Memory B cell (primary cell): ENCODE data around the gene ZNF451.

ENCODE experiments used
- ATAC-seq: fragments of 150-1000 bp; cut with Tn5 transposase; 2 replicates; pipeline ENCODE4 v1.10.0; 2021; ENCODE audit warnings: low read depth, mild to moderate bottlenecking, moderate library complexity
- DNase-seq, 2 donors: peaks; one replicate each; pipeline ENCODE4 v3.0.0; 2022; ENCODE audit warnings: low spot score in 2 of 2
- H3K27ac Mint-ChIP-seq: one replicate; pipeline ENCODE4 v1.8.0; 2022; ENCODE audit warnings: mild to moderate bottlenecking, moderate library complexity, mixed read lengths
- H3K27me3 Mint-ChIP-seq: one replicate; pipeline ENCODE4 v1.8.0; 2022; ENCODE audit warnings: mixed read lengths
- H3K36me3 Mint-ChIP-seq: one replicate; pipeline ENCODE4 v1.8.0; 2022; ENCODE audit warnings: mild to moderate bottlenecking, mixed read lengths
- H3K4me1 Mint-ChIP-seq: one replicate; pipeline ENCODE4 v1.8.0; 2022; ENCODE audit warnings: mixed read lengths
- H3K4me3 Mint-ChIP-seq: one replicate; pipeline ENCODE4 v1.8.0; 2022; ENCODE audit warnings: mild to moderate bottlenecking, moderate library complexity, mixed read lengths
- H3K9me3 Mint-ChIP-seq: one replicate; pipeline ENCODE4 v1.8.0; 2022; ENCODE audit warnings: mixed read lengths

Gene ZNF451

DNA sequence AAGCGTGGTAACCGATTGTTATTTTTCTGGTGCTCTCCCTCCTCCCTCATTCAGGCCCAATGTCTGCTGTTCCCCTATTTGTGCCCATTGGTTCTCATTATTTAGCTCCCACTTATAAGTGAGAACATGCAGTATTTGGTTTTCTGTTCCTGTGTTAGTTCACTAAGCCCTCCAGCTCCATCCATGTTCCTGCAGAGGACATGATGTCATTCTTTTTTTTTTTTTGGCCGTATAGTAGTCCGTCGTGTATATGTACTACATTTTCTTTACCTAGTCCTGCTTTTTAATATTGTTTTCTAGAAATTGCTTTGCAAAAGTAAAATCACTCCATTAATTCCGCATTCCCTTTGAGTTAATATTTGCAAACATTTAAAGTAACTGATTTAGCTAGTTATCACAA is 23.1 kb downstream of the ZNF451 start:
- peaks cover 14% of the 10 kb centered on the region for H3K4me1 Mint-ChIP-seq
- no peak overlapping the region for H3K27ac Mint-ChIP-seq

DNA sequence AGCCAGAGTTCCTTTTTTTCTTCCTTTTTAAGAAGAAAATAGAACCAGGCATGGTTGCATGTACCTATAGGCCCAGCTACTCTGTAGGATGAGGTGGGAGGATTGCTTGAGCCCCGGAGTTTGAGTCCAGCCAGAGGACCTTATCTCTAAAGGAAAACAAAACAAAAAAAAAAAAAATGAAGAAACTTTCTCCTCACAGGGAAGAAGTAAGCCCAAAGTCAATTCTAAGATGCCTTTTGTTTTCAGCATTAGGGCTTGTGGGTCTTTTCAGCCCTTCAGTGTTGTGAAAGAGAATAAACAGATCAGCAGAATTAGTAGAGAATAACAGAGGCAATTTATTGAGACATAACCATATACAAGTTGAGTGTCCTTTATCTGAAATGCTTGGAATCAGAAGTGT is 26.8 kb downstream of the ZNF451 start:
- Mint-ChIP-seq H3K36me3 (peaks cover 19% of the 10 kb centered on the region), H3K27me3 (no peaks in the 10 kb centered on the region), H3K4me3 (no peak overlapping the region), H3K9me3 (no peaks in the 10 kb centered on the region), H3K4me1 (peaks cover 12% of the 10 kb centered on the region), H3K27ac (no peak overlapping the region)
- ATAC-seq = no peak
- no peak for DNase-seq

More for the DNA sequence above, 23.1 kb downstream of the ZNF451 start:
- no peak for DNase-seq
- no peak for ATAC-seq
- no peak overlapping the region for H3K4me3 Mint-ChIP-seq
- peaks cover 13% of the 10 kb centered on the region for H3K36me3 Mint-ChIP-seq
- H3K27me3 Mint-ChIP-seq = no peaks in the 10 kb centered on the region
- no peaks in the 10 kb centered on the region for H3K9me3 Mint-ChIP-seq

DNA sequence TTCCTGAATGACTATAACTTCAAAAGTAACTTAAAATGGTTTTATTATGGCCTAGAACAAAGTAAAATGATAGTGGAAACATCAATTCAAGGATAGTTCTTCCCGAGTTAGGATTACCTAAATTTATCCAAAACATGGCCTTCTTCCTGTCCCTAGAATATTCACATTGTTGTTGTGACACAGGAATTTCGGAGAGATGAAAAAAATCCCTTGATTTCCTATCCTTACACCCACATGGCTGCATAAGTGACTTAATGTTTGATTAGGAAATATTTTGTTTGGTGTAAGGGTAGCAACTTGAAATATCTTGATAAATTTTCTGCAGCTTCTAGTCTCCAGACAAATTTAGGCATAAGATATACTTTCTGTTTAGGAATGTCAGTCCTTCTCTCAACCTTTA is 27.8 kb downstream of the ZNF451 start:
- DNase-seq = no peak
- peaks cover 12% of the 10 kb centered on the region for H3K4me1 Mint-ChIP-seq
- no peak overlapping the region for H3K27ac Mint-ChIP-seq
- H3K27me3 Mint-ChIP-seq = no peaks in the 10 kb centered on the region
- no peaks in the 10 kb centered on the region for H3K9me3 Mint-ChIP-seq
- H3K36me3 Mint-ChIP-seq = peaks cover 26% of the 10 kb centered on the region
- ATAC-seq = no peak
- no peak overlapping the region for H3K4me3 Mint-ChIP-seq

DNA sequence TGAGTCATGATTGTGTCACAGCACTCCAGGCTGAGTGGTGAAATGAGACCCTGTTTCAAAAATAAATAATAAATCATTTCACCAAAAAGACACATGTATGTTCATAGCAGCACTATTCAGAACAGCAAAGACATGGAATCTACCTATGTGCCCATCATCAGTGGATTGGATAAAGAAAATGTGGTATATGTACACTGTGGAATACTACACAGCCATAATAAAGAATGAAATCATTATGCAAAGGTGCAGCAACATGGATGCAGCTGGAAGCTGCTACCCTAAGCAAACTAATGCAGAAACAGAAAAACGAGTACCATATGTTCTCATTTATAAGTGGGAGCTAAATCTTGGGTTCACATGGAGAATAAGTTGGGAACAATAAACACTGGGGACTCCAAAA is 33.1 kb downstream of the ZNF451 start:
- Mint-ChIP-seq H3K27ac (no peak overlapping the region), H3K27me3 (no peaks in the 10 kb centered on the region), H3K4me1 (peaks cover 9% of the 10 kb centered on the region), H3K36me3 (peaks cover 18% of the 10 kb centered on the region), H3K4me3 (no peak overlapping the region), H3K9me3 (no peaks in the 10 kb centered on the region)
- ATAC-seq (no peak), DNase-seq (no peak)

DNA sequence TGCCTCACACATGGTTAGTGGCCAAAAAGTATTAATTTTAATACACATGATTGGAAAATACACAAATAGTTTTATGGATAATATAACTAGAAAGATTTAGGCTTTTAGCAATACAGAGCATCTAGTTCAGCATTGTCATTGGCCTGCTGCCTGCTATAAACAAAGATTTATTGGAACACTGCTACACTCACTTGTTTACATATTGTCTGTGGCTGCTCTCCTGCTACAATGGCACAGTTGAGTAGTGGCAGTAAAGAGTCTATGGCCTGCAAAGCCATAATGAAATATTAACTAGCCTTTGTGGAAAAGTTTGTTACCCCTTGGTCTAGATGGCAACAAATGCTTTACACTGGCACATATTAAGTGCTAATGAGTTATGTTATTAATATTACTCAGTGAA is 37.8 kb downstream of the ZNF451 start:
- peaks cover 8% of the 10 kb centered on the region for H3K36me3 Mint-ChIP-seq
- H3K4me3 Mint-ChIP-seq = no peak overlapping the region
- no peaks in the 10 kb centered on the region for H3K4me1 Mint-ChIP-seq
- ATAC-seq (no peak), DNase-seq (no peak)
- no peak overlapping the region for H3K27ac Mint-ChIP-seq
- H3K27me3 Mint-ChIP-seq = no peaks in the 10 kb centered on the region
- no peaks in the 10 kb centered on the region for H3K9me3 Mint-ChIP-seq

DNA sequence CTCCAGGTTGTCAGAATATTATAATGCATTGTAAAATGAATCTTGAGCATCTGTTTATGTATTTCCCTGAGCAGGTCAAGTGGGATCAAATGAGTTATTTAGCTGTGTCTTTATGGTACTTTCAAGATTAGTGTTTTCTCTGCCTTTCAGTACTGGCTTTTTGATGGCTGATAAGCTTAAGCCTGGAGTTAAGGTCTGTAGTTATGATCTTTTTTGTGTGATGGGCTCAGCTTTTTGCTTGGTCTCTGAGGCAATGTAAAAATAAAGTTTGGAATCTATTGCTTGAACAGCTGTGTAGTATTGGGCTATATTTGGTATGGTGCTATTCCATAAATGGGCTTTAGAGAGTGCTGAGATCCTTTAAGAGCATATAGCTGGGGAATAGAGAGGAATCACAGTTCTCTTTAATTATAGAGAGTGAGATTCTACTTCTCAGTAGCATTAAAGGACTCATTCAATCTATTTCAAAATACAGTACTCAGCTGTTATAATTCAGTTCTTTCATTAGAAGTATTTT is 40.7 kb downstream of the ZNF451 start:
- peaks cover 19% of the 10 kb centered on the region for H3K36me3 Mint-ChIP-seq

DNA sequence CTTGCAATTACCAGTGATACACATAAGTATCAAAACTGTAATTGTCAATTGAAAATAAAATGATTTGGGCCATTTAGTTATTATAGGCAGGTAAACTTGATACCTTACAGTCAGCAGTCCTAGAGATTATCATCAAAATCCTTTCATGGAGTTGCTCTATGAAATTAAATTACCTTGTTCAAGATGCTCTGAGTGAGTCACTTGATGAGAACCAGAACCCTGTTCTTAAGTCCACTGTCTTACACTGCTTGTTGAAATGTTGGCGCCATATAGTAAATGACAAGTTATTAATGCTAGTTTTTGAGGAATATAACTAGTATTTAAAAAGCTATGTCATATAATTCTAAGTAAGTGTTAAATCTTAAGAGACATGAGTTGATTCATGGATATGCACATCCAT is 45.0 kb downstream of the ZNF451 start:
- ATAC-seq = no peak
- Mint-ChIP-seq H3K4me3 (no peak overlapping the region), H3K27me3 (no peaks in the 10 kb centered on the region), H3K9me3 (no peaks in the 10 kb centered on the region), H3K36me3 (peaks cover 26% of the 10 kb centered on the region), H3K4me1 (no peaks in the 10 kb centered on the region), H3K27ac (no peak overlapping the region)
- no peak for DNase-seq

More for the DNA sequence above, 40.7 kb downstream of the ZNF451 start:
- Mint-ChIP-seq H3K9me3 (no peaks in the 10 kb centered on the region), H3K27ac (no peak overlapping the region), H3K27me3 (no peaks in the 10 kb centered on the region), H3K4me1 (no peaks in the 10 kb centered on the region), H3K4me3 (no peak overlapping the region)
- DNase-seq = no peak
- ATAC-seq = no peak

DNA sequence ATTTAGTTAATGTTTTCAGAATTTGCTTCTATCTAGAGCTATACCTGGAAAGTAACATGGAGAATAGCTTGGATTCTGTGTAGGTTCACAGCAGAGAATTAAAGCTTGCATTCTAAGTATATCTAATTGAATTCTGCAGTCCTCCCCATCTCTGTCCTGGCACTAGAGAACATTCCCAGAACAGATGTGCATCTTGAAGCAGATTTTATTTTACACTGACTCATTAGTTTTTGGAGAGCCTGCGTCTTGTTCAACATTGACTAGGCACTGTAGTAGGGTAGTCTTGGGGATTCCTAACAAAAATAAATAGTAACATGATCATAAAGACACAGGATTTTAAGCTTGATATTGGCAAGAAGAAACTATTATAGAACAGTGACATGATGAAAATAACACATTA is 45.9 kb downstream of the ZNF451 start:
- DNase-seq = no peak
- peak overlapping the region; percentile 49 for H3K27ac Mint-ChIP-seq
- no peak for ATAC-seq
- no peaks in the 10 kb centered on the region for H3K27me3 Mint-ChIP-seq
- no peaks in the 10 kb centered on the region for H3K4me1 Mint-ChIP-seq
- no peak overlapping the region for H3K4me3 Mint-ChIP-seq
- H3K9me3 Mint-ChIP-seq = no peaks in the 10 kb centered on the region
- peaks cover 26% of the 10 kb centered on the region for H3K36me3 Mint-ChIP-seq

DNA sequence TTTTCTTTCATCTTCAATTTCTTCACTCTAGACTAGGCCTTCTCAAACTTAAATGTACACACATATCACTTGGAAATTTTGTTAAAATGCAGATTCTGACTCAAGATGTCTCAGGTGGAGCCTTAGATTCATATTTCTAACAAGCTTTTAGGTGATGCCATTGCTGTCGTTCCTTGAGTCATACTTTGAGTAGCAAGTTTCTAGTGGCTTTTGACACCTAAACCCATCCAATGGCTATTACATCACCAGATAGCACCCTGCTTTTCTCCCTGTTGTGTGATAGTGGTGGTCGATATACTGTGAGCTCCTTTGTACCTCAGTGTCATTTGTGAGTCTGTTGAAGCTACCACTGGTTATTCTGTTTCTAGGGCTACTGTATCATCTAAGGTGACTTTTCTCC is 47.4 kb downstream of the ZNF451 start:
- H3K9me3 Mint-ChIP-seq = peaks cover 2% of the 10 kb centered on the region
- no peaks in the 10 kb centered on the region for H3K27me3 Mint-ChIP-seq
- peaks cover 31% of the 10 kb centered on the region for H3K36me3 Mint-ChIP-seq
- ATAC-seq = no peak
- DNase-seq = no peak
- H3K4me3 Mint-ChIP-seq = no peak overlapping the region
- no peaks in the 10 kb centered on the region for H3K4me1 Mint-ChIP-seq
- no peak overlapping the region for H3K27ac Mint-ChIP-seq

DNA sequence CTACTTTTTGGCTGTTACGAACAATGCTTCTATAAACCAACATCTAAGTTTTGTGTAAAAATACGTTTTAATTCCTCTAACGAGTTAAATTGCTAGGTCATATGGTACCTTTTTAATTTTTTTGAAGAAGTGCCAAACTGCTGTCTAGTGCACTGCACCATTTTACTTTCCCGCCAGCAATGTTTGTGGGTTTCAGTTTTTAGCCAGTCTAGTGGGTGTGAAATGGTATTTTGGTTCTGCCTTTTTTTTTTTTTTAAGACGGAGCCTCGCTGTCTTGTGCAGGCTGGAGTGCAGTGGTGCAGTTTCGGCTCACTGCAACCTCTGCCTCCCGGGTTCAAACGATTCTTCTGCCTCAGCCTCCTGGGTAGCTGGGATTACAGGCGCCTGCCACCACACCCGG is 48.0 kb downstream of the ZNF451 start:
- Mint-ChIP-seq H3K9me3 (peaks cover 2% of the 10 kb centered on the region), H3K36me3 (peaks cover 34% of the 10 kb centered on the region), H3K4me1 (no peaks in the 10 kb centered on the region), H3K27me3 (no peaks in the 10 kb centered on the region), H3K4me3 (no peak overlapping the region), H3K27ac (no peak overlapping the region)
- ATAC-seq (no peak), DNase-seq (no peak)

DNA sequence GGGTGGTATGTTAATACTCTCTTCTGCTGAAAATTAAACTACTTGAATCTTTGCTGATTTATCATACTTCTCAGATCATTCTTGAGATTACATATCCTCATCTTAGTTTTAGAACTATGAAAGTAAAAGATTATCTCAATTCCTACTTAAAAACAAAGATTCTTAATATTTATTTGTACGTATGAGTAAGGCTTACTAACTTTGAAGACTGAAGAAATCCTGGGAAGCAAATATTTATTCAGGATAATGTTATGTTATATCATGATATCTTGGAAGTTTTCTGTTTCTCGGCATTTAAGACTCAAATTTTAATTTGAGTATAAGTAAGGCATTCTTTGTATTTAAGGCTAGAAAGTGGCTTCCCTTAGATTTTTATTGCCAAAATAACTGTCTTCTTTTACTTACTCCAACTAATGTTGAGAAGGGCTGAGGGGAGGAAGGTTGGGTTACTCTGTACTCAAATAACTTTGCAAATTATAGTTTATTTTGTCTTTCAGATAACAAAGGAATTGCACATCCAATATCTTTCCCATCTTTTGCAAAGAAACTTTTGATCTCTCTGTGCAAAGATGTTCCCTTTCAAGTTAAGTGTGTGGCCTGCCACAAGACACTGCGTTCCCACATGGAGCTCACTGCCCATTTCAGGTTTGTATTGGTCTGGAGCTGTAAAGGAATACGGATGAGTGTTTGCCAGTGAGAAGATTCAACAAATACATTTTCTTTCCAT is 51.6 kb downstream of the ZNF451 start:
- Mint-ChIP-seq H3K9me3 (peaks cover 2% of the 10 kb centered on the region), H3K36me3 (peaks cover 34% of the 10 kb centered on the region), H3K4me3 (no peak overlapping the region), H3K4me1 (no peaks in the 10 kb centered on the region), H3K27ac (no peak overlapping the region), H3K27me3 (no peaks in the 10 kb centered on the region)
- ATAC-seq (no peak), DNase-seq (no peak)

DNA sequence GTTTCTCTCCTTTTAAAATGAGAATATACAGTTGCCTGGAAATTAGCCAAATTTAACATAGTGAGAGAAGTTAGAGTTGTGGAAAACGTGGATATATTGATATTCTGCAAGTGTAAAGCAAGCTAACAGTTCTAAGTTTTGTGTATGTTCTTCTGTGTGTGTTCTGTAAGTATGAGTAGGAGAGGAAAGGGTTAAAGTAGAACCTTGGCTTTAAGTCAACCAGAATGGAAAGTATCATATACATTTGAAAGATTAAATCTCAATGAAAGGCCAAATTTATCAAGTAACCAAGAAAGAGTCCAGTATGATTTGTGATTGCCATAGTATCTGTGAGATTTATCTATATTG is 52.2 kb downstream of the ZNF451 start:
- H3K4me3 Mint-ChIP-seq = no peak overlapping the region
- H3K27ac Mint-ChIP-seq = no peak overlapping the region
- H3K4me1 Mint-ChIP-seq = no peaks in the 10 kb centered on the region
- no peaks in the 10 kb centered on the region for H3K27me3 Mint-ChIP-seq
- peaks cover 2% of the 10 kb centered on the region for H3K9me3 Mint-ChIP-seq
- H3K36me3 Mint-ChIP-seq = peaks cover 29% of the 10 kb centered on the region
- ATAC-seq = no peak
- no peak for DNase-seq

DNA sequence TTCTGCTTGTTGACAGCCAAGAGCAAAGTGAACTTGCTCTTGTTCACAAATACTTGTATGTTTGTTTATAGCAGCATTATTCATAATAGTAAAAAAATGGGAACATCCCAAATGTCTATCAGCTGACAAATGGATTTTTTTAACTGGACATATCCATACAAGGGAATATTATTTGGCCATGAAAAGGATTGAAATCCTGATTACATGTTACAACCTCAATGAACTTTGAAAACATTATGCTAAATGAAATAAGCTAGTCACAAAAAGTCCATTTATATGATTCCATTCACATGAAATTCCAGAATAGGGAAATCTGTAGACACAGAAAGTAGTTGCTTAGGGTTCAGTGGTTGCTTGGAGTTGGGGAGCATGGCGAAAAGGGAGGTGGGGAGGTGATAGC is 53.7 kb downstream of the ZNF451 start:
- Mint-ChIP-seq H3K36me3 (peaks cover 34% of the 10 kb centered on the region), H3K27ac (no peak overlapping the region), H3K4me3 (no peak overlapping the region), H3K27me3 (no peaks in the 10 kb centered on the region), H3K4me1 (no peaks in the 10 kb centered on the region), H3K9me3 (peaks cover 2% of the 10 kb centered on the region)
- ATAC-seq (no peak), DNase-seq (no peak)

DNA sequence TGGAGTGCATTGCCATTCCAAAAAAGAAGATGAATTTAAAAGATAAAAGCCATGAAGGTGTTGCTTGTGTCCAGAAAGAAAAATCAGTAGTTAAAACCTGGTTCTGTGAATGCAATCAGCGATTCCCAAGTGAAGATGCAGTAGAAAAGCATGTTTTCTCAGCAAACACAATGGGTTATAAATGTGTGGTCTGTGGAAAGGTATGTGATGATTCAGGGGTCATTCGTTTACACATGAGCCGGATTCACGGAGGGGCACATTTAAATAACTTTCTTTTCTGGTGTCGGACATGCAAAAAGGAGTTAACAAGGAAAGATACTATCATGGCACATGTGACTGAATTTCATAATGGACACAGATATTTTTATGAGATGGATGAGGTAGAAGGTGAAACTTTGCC is 57.4 kb downstream of the ZNF451 start:
- DNase-seq = no peak
- Mint-ChIP-seq H3K4me1 (no peaks in the 10 kb centered on the region), H3K27ac (no peak overlapping the region), H3K9me3 (no peaks in the 10 kb centered on the region), H3K36me3 (peaks cover 31% of the 10 kb centered on the region), H3K4me3 (no peak overlapping the region), H3K27me3 (no peaks in the 10 kb centered on the region)
- ATAC-seq = no peak
